HuH-7 (cell line): ENCODE results near the gene SH3RF2.
"Not testable (repeated sequence)": the region's sequence is repeated elsewhere in the genome, so short reads cannot be mapped to it uniquely, and the experiment has no call there.

Experiments used
- DNase-seq: peaks from one replicate; pipeline ENCODE4 v3.0.0; 2011; ENCODE audit warnings: low spot score

Gene SH3RF2

DNA sequence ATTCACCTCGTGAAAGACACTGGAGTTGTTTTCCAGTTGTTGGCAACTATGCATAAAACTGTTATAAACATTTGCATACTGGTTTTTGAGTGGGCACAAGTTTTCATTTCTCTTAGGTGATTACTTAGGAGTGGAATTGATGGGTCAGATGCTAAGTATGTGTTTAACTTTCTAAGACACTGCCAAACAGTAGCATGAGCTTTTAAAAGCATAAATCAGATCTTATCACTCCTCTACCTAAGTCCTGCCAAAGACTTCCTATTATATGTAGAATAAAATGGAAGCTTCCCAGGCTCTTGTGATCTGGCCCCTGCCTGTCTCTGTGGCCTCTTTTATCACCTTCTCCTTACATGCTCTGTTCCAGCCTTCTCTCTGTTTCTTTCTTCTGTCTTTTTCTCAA, 72.6 kb downstream of the SH3RF2 start:
- DNase-seq = no peak

GRCh38 chr5:146010447-146010846, 74.1 kb downstream of the SH3RF2 start:
- DNase-seq = not testable (repeated sequence)

- no peak for DNase-seq
Observed at GRCh38 chr5:146013761-146014160, 77.4 kb downstream of the SH3RF2 start.

DNA sequence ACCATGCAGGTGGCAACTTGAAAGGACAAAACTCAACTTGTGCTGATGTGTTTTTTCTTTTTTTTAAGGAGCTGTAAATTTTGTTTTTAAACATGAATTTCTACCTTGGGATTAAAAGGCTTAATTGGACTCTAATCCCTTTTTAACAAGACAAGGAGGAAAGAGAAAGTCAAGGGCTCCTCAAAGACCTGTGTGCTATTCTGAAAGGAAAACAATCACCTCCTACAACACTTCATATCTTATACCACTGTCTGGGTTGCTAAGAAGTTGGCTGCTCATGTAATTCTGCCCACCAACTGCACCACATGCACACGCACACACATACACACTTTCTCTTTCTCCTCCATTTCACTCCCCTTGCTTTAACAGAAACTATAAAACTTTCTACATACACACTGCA, 78.6 kb downstream of the SH3RF2 start:
- DNase-seq = no peak

GRCh38 chr5:146016764-146017484, 80.5 kb downstream of the SH3RF2 start:
- DNase-seq = no peak

- no peak for DNase-seq
Observed at GRCh38 chr5:146018514-146019375, 82.4 kb downstream of the SH3RF2 start.

- no peak for DNase-seq
Observed at GRCh38 chr5:146020100-146020499, 83.7 kb downstream of the SH3RF2 start.

DNA sequence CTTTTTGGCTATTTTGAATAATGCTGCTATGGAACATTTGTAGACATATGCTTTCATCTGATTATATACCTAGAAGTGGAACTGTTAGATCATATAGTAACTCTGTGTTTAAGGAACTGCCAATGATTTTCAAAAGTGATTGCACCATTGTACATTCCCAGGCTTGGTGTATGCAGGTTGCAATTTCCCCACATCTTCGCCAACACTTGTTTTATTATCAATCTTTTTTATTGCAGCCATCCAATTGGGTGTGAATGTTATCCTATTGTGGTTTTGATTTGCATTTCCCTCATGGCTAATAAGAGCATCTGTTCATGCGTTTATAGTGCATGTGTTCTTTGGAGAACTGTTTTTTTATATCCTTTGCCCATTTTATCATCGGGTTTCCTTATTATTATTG, 87.7 kb downstream of the SH3RF2 start:
- no peak for DNase-seq

DNA sequence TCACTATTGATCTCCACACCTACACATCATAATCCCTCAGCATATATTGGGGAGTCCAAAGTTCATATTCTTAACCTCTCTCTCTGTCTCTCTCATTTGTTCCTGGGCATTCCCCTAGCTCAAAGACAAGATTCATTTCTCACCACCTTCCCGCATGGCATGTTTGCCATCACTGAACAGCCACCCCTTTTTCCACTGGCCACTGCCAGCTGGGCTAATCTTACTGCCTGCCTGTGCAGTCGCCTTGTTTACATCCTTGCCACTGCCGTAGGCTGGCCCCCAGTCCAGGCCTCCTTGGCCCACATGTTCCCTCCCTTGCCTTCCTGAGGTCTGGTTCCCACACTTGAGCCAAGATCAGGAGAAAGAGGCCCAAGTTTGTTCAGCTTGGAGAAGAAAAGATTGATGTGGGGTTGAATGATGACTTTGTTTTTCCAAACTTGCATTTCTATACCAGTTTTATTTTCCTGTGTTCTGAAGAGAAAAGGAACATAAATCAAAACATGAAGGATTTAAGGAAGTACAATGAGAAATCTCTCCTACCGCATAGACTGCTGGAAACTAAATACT, 88.8 kb downstream of the SH3RF2 start:
- no peak for DNase-seq

DNA sequence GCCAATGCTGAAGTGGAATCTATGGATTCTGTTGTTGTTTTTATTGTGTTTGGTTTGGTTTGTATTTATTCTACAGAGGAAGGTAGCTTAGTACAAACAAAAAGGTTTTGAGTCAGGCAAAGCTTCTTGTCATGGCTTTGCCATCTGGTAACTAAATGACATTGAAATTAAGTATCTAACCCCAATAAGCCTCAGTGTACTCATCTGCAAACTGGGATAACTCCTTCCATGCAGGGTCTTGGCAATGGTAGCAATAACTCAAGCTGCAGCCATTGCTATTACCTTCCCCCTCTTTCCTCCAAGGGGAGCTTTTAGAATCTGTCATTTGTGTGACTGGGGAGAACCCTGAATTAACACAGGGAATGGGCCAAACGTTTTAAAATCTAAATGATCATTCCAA, 89.3 kb downstream of the SH3RF2 start:
- no peak for DNase-seq

GRCh38 chr5:146026307-146027010, 90.1 kb downstream of the SH3RF2 start:
- no peak for DNase-seq

DNA sequence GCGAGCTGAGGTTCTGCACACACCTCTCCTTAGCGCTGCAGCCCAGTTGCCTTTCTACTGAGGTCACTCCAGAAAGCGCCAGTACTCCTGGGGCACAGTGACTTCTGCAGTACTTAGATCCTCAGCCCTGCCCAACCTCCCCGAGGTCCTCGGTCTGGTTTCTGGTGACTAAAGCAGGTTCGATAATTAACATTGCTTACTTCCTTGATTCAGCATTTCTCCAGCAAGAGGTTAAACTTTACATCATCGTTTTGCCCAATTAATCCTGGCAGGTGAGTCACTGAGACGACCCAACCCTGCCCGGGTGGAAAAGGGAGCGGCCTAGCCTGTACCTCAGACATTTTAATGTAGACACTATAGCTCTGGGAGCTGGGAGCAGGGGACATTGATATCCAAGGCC, 91.4 kb downstream of the SH3RF2 start:
- no peak for DNase-seq

GRCh38 chr5:146032911-146033310, 96.5 kb downstream of the SH3RF2 start:
- DNase-seq = no peak

GRCh38 chr5:146034127-146034526, 97.7 kb downstream of the SH3RF2 start:
- no peak for DNase-seq

DNA sequence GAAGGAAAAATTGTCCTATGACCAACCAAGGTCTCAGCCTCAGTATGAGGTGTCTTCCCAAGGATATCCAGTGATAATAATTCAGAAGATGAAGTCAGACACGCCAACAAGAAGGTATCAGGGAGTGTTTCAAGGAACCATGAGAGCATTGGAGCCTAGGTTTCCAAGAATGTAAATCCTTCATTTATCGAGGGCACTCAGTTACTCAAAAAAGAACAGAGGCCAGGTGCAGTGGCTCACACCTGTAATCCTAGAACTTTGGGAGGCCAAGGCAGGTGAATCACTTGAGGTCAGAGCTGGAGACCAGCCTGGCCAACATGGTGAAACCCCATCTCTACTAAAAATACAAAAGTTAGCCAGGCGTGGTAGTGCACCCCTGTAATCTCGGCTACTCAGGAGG, 98.2 kb downstream of the SH3RF2 start:
- no peak for DNase-seq

GRCh38 chr5:146039420-146039819, 103.0 kb downstream of the SH3RF2 start:
- DNase-seq = peak; percentile 28

DNA sequence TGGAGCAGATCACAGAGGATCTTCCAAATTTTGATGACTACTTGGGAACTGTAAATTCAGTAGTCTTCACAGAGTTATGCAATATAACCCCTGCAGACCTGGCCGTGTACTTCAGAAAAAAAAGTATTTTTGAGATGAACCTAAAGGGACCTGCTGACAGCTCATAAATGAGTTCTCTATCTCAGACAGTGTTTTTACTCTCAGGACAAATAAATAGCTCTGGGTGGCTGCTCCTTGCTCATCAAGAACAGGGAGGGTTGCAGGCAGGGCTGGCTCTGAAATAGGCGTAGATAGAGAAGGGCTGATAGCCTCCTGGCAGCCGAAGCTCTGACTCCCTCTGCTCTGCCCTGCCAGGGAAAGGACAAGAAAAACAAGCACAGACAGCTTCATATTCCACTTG, 104.1 kb downstream of the SH3RF2 start:
- no peak for DNase-seq

GRCh38 chr5:146041180-146041789, 104.9 kb downstream of the SH3RF2 start:
- no peak for DNase-seq

DNA sequence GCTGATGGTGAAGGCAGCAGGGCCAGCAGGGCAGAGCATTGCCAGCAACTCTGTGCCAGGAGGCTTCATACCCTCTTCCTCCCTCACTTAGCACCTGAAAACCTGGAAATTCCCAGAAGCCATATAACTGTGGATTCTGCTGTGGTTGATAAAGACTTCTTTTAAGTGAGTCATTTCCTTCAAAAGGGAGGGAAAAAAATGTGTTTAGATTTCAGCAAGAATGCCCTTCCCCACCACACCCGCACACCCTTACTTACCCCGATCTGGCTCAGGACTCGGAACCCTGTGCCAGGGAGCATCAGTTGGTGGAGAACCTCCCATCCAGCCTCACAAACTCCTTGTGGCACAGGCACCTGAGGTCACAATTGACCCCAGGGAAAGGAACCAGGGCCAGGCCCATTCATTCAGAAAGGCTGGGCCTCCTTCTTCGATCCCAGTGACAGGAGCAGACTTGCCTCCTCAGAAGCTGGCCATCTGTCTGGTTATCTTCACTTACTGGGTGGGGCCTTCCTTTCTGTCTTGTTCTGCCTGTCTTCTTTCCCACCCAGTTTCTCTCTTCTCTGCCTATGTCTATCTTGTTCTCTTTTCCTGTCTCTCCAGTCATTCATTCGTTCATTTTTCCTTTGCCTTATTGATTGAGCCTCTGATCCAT, 106.4 kb downstream of the SH3RF2 start:
- DNase-seq = no peak

- DNase-seq = no peak
Observed at GRCh38 chr5:146043722-146044121, 107.3 kb downstream of the SH3RF2 start.

DNA sequence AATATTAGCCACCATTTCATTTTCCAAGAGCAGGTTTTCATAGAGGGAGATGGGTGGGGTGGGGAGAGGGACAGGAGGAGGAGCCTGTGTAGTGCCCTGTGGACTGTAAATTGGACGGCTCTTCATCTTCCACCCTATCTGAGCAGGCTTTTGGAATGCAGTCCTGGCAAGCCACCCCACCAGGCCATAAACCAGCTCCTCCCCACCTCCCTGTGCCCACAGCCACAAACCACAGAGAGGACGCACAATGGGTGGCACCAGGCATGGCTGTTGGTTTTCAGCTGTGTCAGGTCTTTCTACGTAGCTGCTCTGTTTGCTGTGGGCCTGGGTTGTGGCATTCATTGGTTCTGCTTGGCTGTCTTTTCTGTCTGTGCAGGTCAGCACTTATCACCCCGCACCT, 111.0 kb downstream of the SH3RF2 start:
- DNase-seq = no peak
